DMS114 treated with DMSO at 0.1 percent for 48 hours (cell line): ENCODE results near the gene ALS2CL.

Experiments
- DNase-seq: peaks from one replicate; lab custom pipeline; 2025; ENCODE audit not compliant: unreplicated experiment; lab: John Stamatoyannopoulos, UW

Gene ALS2CL

DNA sequence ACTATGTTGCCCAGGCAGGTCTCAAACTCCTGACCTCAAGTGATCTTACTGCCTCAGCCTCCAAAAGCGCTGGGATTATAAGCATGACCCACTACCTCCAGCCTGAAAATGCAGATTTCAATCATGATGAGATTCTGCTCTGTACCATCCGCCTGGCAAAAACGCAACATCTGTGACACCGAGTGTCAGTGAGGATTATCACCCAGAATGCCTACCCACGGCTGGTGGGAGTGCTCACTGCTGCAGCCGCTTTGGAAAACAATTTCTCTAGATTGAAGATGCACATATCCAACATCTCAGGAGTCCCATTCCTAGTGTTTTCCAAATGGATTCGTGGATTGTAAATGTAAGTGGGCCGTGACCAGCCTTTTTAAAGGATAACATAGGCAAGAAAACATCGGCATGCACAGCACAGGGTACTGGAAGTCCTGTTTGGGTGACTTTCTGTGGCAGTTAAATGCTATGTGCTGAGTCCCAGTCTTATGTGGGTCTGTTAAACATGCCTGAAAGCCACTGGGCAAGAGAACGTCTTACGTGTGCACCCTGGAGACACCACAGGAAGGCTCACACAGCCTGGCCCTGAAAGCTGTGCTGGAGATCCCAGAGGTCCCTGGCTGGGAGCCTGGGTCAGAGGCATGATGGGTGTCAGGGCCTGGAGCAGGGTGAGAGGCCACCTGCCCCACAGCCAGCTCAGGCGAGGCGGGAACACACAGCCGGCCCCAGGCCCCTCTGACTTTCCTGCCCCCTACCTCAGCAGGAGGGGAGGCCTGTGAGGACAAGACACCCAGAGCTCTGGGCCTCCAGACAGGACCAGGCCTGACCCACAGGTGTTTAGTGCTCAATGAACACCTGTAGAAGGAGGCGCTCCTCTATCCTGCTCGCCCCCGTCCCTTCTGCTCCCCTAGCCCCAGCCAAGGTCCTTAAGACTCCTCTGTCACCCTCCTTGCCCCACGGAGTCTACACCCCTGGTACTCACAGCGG is 23.3 kb upstream of the ALS2CL start:
- no peak for DNase-seq

DNA sequence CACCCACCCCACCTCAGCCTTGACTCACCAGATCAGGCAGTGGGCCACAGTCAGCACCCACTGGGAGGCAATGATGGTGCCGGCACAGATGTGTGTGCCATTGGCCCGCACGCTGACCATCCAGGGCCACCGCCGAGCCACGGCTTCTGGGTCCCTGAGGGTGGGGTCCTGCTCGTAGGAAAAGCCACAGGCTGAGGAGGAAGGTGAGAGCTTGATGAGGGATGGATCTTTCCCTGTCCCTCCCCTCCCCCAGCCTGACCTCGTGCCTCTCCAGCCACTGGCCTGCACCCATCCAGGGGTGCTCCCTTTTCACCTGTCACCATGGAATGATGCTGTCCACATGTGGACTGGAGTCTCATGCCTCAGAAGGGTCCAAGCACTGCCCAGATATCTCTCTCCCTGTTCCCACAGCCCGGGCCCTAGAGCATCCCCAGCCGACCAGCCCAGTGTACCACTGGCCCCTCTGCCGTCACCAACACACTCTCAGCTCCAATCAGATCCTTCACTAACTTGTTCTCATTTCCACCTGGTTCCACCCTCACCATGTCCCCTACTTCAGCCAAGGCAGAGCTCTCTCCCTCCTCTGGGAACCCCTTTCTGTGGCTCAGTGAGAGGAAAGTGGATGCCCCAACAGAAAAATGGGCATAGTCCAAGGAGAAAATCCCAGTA is 22.2 kb upstream of the ALS2CL start:
- DNase-seq: no peak

DNA sequence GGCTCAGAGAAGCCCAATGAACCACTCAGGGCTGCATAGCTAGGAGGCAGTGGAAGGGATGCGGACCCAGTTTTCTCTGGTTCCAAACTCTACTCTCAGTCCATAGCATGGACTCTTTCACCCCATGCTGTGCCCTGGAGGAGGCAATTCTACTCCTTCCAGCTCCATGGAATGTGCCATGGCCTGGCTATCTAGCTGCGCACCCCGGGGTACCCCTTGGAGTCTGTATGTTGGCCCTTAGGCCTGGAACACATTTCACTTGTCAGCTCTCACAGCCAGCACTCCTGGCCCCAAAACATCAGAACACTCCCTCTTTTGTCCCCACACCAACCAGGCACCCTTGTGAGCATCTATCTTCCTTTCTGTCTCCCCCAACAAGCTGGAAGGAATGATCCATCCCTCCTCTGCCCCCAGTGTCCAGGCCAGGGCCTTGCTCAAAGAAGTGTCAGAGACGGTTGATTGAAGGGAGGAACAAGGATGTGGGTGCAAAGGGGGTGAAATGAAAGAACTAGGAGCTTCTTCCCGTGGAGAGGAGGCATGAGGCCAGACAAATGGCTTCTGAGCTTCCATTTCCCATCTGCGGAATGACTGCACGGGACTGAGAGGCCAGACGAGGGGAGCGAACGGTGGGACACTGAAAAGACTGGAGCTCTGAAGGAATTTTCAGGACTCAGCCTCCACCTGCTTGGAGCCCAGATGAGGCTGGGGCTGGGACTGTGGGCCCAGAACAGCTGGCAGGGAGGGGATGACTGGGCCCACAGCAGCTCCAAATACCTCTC is 21.4 kb upstream of the ALS2CL start:
- DNase-seq: no peak

DNA sequence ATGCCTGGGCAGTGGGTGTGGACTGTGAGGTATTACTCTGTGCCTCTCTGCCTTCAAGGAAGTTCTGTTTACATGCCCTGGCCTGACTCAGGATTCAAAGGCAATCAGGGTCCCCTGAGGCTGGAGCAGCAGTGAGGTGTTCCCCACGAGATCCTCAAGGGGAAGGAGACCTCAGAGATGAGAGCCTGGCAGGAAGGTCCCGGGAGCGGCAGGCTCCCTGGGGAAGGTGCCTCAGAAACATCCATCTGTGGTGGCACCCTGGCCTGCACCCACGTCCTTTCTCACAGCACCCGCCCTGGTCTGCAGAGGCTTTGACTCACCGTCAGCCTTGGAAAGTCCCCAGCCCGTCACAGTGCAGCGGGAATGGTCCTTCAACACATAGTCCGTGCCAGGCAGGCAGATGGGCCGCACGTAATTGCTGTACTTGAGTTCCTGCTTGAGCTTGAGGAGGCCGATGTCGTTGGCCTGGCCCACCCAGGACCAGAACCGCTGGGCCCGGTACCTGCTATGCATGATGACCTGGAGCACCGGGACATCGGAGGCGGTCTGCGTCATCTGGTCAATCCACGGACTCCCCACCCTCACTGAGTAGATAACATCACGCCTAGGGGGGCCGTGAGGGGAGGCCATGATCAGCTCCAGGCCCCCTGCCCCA is 20.5 kb upstream of the ALS2CL start:
- DNase-seq: no peak

DNA sequence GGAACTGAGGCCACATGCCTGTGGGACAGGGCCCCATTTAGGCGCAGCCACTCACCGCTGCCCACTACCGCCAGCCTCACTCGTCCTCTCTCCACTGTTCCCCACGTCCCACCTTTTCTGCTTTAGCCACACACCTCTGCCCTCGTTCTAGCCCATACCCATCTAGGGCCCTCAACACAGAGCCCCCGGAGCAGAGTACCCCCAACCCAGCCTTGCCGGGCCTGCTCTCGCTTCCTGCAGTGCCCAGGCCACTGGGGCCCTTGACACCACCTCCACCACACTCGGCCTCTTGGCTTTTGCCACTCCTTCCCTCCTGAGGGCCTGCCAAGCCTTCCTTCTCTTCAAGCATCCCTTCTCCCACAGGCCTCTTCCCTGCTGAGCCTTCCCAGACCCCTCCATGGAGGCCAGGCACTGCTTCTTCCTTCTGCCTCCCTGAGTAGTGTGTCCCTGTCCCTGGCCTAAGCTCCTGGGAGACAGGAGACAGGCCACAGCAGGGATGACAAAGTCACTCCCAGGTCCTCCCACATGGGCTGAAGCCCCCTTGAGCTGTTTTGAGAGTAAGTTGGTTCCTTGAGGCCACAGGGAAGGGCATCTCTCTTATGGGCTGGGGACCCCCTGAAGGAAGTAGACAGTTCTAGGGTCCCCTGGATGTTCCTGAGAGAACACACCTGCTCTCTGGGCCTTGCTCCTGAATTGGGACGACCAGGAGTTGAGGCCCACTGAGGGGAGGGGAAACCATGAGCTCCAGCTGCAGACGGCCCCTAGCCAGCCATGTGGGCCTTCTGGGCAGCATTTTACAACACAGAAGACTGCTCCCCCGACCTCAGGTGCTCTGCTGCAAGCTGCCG is 19.8 kb upstream of the ALS2CL start:
- no peak for DNase-seq

DNA sequence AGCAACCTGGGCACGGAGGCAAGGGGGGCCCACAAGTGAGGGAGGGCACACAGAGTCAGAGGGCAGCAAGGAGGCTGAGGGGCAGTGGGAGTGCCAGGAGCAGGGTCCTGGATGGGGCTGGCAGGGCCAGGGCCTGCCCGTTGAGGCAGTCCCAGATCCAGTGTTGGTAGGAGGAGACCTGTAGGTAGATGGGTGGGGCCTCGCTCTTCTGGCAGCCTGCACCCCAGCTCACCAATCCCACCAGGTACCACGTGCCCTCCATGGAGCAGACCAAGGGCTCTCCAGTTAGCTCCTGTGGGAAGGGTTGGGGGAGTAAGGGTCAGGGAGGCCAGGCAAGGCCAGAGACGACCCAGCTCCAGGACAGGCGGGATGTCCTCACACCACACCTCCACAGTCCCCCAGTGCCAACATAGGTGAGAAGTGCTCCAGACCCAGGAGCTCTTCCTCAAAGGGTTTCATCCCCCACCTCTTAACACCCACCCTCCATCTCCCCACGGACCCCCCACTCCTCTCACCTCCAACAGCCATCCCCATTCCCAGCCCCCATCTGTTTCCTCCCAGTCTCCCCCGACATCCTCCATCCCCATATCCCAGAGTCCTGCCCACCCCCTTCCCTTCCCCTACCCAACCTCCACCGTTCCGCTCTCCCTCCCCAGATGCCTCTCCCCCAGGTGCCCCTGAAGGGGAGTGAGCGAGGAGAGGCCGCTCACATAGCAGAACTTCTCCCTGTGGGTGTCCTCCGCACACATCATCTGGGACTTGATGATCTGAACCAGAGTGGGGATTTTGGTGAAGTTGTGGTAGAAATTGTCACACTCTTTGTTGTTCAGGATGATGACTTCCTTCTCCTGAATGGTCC is 18.9 kb upstream of the ALS2CL start:
- no peak for DNase-seq

DNA sequence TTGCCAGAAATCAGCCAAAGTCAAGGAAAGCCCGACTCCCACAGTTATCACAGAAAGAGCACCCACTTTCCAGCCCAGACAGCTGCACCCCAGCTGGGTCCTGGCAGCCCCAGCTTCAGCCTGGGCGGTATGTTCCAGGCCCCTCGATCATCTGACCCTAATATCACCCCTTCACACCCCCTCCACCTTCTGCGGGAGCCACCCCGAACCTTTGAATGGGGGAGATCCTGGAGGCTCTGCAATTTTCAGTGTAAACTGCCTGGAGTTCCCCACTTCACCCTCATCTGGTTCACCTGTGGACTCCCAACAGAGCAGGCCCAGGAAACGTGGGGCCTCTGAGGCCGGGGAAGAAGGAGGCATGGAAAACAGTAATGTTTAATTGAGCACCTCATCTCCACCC is 18.3 kb upstream of the ALS2CL start:
- no peak for DNase-seq

DNA sequence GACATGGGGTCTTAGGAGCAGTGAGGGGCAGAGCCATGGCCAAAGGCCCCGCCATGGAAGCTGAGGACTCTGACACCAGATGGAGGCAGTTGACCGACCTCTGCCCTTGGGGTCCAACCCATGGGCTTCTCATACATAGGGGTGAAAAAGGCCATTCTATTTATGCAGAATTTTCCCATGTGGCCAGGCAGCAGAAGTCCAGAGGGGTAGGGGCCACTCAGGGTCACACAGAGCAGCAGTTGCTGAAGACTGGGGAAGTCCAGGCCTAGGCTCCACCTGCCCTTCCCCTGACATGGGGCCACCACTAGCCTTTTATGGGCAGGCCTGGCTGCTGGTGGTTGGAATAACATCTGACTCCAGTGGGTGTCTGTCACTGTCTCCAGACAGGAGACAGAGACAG is 17.8 kb upstream of the ALS2CL start:
- DNase-seq: no peak

DNA sequence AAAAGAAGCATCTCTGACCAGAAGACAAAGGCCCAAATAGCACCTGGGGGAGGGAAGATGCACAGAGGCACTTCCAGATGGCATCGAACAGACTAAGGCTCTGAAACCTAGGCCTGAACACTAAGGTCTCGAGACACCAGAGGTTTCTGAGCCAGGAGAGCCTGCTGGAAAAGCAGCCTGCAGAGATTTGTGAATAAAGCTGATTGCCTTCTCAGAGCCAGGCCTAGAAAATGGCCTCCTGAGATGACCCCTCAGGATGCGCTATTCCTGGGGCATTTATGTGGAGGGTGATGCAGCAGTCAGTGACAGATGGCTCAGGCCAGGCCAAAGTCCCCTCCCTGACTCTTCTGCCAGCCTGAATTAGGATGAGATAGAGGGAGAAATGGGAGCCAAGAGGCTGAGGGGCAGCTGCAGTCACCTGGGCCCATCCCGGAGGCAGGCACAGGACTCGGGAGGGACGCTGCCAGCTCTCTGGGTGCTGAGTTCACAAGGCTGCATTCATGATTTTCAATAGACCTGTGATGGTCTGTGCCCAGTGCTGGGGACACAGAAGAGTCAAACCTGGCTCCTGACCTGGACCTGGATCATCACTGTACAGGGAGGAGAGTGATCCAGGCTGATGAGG is 17.3 kb upstream of the ALS2CL start:
- DNase-seq: no peak

DNA sequence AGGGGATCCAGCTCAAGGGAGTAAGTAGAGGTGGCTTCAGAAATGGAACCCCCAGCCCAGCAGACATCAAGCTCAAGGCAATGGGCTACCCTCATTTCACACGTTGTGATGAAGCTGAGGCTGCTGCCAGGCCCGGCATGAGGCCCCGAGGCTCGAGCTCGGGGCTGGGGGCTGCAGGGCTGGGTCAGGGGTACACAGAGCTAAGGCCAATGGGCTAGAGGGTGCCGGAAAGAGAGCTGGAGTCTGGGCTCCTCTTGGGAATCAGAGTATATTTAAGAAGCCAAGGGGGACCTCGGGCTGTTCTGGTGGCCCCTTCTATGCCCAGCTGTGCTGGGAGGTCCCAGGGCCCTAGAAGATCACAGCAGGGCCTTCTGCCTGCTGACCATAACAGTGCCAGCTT is 16.8 kb upstream of the ALS2CL start:
- no peak for DNase-seq

DNA sequence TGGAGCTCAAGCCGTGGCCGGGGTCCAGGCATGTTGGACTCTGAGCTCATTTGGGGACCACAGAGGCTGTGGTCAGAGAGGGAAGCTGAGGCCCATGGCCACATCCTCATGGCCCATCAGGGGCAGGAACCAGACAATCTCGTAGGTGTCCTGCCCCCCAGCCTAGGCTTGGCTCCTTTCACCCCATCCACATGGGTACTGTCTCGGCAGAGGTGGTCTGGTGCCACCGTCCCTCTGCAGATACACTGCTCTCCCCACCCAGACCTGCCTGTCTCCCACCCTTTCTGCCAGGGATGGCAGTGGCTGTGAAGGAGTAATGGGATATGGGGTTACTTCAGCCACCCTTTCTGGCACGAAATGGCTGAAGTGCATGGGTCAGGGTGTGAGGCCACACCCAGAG is 16.2 kb upstream of the ALS2CL start:
- no peak for DNase-seq

DNA sequence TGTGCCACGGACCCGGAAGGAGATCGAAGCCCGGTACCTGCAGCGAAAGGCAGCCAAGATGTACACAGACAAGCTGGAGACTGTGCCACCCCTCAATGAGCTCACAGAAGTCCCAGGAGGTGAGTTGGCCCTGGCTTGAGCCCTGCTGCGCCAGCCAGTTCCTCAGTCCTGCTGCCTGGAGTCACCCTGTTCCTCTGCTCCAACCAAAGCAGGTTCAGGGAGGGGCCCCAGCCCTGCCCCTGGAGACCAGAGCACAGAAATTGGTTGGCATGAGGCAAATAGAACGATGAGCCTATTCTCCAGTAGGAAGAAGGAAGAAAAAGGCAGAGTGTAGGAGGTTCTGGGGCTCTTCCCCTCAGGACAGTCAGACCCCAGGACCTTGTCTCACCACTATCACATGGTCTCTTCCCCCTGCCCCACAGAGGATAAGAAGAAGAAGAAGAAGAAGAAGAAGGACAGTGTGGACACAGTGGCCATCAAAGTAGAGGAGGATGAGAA is 15.7 kb upstream of the ALS2CL start:
- no peak for DNase-seq

DNA sequence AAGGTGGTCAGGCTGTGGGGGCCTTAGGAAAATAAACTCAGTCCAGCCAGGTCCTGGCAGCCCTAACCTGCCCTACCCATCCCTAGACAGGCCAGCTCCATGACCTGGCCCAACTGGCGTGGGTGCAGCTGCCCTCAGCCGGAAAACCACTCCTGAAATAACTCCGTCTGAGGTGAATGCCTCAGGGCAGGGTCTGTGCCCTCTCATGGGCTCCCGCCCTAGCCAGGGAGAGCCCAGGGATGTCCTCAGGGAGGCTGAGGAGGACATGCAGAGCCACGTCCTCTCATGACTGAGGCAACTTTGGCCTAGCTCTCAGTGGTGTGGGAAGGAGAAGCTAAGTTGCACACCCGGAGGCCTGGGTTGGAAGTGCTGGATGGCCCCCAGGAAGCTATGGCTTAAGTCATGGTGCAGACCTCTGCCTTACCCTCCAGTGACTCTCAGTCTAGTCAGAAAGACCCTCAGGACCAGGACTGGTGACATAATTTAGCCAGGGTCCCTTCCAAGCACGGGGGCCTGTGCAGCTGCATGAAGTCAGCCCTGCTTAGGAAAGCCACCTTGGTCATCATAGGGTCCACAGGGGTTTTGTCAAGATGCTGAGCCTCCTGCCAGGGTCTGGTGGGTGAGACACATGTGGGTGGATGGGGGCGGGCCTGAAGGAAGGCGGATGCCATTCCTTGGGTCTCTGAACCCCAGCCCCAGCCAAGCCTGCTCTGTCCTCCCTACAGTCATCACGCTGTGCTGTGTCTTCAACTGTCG is 15.1 kb upstream of the ALS2CL start:
- no peak for DNase-seq

DNA sequence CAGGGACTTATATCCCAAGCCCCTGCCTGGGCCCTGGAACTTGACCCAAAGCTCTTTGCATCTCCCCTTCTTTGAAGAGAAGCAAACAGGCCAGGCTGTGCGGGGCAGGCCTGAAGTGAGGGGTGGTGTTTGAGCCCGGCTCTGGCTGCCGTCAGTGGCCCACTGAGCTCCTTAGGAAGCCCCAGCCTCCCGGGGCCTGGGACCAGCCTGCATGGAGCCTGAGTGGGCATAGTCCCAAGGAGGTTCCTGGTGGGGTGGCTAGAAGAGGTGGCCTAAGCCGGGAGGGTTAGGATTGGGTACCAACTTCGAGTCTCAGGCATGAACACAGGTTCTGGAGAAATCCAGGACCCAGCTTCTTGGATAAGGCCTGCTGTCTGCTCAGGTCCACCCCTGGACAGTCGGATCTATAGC is 14.1 kb upstream of the ALS2CL start:
- no peak for DNase-seq

DNA sequence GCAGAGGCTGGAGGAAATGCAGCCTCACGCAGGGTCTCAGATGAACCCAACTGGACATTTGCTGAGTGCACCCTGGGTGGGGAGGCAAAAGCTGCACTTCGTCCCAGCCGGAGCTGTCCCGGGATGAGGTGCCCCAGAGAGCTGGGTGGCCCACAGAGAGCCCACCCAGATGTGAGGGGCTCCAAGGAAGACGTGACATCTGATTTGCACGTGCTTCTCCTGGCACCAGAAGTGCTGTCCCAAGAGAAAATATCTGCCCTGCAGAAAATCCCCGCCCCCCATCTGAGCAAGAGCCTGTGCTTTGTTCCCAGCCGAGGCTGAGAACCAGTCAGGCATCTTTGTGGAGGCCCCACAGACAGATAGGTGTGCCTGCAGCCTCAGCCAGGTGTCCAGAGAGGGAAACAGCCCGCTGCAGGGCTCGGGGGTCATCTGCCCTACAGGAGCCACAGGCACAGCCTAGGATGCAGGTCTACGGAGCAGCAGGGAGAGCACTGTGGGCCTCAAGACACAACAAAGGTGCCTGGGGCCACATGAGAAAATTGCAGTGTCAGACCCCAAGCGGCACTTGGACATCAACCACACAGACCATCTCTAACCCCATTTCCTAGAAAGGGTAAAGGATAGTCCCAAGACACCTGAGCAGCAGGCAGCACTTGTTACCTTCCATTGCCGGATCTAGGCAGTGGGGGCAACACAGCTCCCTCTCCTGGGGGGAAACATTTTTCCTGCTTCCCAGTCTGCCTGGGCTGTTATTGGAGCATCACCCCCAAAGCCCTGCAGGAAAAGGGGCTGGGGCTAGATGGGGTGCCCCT is 13.5 kb upstream of the ALS2CL start:
- DNase-seq: no peak

DNA sequence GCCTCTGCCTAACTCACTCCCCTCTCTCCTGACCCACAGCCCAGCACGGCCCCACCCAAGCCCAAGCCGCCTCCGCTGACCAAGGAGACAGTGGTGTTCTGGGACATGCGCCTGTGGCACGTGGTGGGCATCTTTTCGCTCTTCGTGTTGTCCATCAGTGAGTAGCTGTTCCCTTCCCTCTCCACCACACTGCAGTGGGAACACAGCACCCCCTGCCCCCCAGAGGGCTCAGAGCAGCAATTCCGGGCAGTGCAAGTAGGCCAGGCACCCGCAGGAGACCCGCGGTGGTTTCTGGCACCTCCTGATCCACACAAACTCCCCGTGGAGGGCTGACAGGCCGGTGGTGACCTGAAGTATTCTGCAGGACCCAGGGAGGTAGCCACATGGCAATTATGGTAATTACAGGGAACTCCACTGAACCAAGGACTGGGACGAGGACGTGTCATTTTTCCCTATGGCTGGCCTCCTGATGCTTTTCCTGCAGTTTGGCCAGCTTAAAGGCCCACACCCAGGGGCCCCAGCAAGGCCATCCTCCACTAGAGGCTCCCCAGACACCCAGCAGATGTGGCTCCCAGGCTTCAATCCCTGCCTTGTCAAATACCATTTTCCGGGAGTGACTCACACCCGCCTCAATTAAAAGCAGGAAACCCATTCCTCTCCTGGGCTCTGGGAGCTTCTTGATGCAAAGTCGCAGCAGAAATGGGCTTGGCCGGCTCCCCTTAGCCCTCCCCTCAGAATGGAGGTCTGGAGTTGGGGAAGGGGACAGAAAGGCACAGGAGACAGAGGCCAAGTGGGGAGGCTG is 12.5 kb upstream of the ALS2CL start:
- no peak for DNase-seq
